Measurements from ENCODE around the gene RGR. TPM values are rescaled to one million over a fixed set of nuclear protein-coding genes. Genes with fewer than 3 reads are reported as not detected.

RGR gene
- total and polyA plus RNA-seq, 11 donors: 0.04 to 2.0 (median 0.38) TPM; not detected in 6

DNA sequence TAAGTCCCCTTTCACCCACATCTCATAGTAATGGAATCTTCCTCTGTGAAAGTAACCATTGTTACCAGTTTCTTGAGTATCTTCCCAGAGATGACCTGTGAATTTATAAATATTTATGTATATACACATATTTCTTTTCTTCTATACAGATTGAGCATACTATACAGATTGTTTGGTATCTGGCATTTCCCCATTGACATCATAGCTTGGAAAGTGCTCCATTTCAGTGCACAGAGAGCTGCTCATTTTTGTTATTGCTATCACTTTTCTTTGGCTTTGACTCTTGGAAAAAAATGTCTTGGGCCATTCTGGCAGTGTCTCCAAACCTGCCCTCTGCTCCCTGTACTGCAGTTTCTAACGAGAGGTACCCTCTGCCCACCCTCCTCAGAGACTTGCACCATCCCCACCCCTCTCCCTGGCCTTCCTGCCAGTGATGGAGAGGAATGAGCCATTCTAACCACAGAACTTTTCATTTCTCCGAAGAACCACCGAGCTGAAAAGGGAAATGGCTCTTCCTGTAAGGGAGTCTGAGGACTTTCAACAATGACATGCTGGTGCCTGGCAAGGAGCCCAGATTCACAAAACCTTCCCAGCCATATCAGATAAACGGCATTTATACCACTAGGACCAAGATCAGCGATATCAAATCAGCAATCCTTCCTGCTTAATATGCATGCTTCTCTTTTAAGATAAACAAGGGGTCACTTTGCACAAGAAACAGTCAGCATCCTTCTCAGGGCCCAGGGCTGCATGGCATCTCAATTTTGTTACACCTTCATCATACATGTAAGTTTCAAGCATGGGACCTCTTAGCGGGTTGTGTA lies 63.8 kb downstream of the RGR start:
- Histone ChIP-seq H3K27ac (peak overlapping the region in 10 of 12 donors; percentile 2 to 68 (median 28)), H3K4me1 (peaks cover 0 to 27% (median 8%) of the 10 kb centered on the region in 12 donors), H3K9me3 (no peaks in the 10 kb centered on the region), H3K4me3 (no peak overlapping the region), H3K27me3 (peaks cover 0 to 11% (median 0%) of the 10 kb centered on the region in 9 donors), H3K36me3 (no peaks in the 10 kb centered on the region)
- WGBS, 4 donors: 19 to 35% (median 23%) methylated on average over 6 of the region's 6 CpGs
- intact Hi-C loops (cut with DNase I): no loop called here
- DNase-seq: peak in 4 of 5 donors; percentile 63 to 68 (median 65)
- TF ChIP-seq POLR2A (IDR thresholded peaks at IDR 0.05) (no peak), CTCF (IDR thresholded peaks at IDR 0.05) (no peak)
- ATAC-seq: peak in 3 of 4 donors; percentile 50 to 78 (median 63)

Other genes with a start within 250 kb of the RGR start
- 100 to 1,000 TPM; 299 to 603 (median 393) TPM for gene GHITM, start 105.5 kb upstream of the RGR start, total RNA-seq
- 100 to 1,000 TPM; 274 to 449 TPM for gene GHITM, start 105.5 kb upstream of the RGR start, polyA plus RNA-seq
- gene GPR15LG, start 71.3 kb upstream of the RGR start, total RNA-seq: not detected
- gene GPR15LG, start 71.3 kb upstream of the RGR start, polyA plus RNA-seq: under 1 TPM in 1 of 2 donors, not detected in 1; 0.11 TPM
- 1 to 10 TPM in 2 of 9 donors, under 1 TPM in 6, not detected in 1; 0.14 to 1.3 (median 0.43) TPM for gene CDHR1, start 50.5 kb upstream of the RGR start, total RNA-seq
- gene CDHR1, start 50.5 kb upstream of the RGR start, polyA plus RNA-seq: under 1 TPM; 0.07 to 0.11 TPM
- not detected for gene LRIT2, start 19.5 kb upstream of the RGR start, total RNA-seq
- gene LRIT2, start 19.5 kb upstream of the RGR start, polyA plus RNA-seq: not detected
- gene LRIT1, start 3.5 kb upstream of the RGR start, total RNA-seq: not detected
- gene LRIT1, start 3.5 kb upstream of the RGR start, polyA plus RNA-seq: not detected
- 100 to 1,000 TPM; 101 to 244 (median 161) TPM for gene CCSER2, start 83.5 kb downstream of the RGR start, total RNA-seq
- 10 to 100 TPM; 32.4 to 72.0 TPM for gene CCSER2, start 83.5 kb downstream of the RGR start, polyA plus RNA-seq

All from heart left ventricle (tissue), 16 donors.